Measurements from ENCODE around the gene CAV1. TPM values are rescaled to one million over a fixed set of nuclear protein-coding genes. Genes with fewer than 3 reads are reported as not detected.
"Not testable (repeated sequence)": the region's sequence is repeated elsewhere in the genome, so short reads cannot be mapped to it uniquely, and the experiment has no call there.

Gene CAV1
- total RNA-seq, 4 donors from 2014 or later: 21.7 to 171 (median 86.8) TPM

DNA sequence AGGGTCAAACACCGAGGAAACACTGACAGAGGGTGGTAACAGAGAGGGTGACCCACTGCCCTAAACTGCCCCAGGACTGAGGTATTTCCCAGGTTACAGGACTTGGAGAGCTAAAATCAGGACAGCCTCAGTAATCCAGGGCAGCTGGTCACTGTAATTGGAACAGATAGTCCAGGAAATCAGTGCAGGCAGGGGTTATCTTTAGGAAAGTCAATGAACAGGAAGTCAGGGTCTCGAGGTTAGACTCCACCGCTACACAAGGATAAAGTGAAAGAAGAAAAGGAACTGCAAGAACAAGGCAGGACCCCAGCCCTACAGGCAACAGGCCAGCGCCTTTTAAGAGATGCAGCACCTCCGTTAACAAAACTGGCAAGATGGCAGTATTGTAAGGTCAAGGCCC lies 61.1 kb downstream of the CAV1 start:
- H3K4me1 ChIP-seq: peaks cover 0 to 11% (median 10%) of the 10 kb centered on the region in 3 donors
- H3K27ac ChIP-seq: no peak overlapping the region
- H3K9me3 ChIP-seq: no peaks in the 10 kb centered on the region
- H3K4me3 ChIP-seq: no peak overlapping the region
- H3K27me3 ChIP-seq: no peaks in the 10 kb centered on the region
- H3K36me3 ChIP-seq: no peaks in the 10 kb centered on the region
- 70 to 93% methylated on average over 4 of the region's 5 CpGs for WGBS, 2 donors
- TF ChIP-seq, protein P1, sequence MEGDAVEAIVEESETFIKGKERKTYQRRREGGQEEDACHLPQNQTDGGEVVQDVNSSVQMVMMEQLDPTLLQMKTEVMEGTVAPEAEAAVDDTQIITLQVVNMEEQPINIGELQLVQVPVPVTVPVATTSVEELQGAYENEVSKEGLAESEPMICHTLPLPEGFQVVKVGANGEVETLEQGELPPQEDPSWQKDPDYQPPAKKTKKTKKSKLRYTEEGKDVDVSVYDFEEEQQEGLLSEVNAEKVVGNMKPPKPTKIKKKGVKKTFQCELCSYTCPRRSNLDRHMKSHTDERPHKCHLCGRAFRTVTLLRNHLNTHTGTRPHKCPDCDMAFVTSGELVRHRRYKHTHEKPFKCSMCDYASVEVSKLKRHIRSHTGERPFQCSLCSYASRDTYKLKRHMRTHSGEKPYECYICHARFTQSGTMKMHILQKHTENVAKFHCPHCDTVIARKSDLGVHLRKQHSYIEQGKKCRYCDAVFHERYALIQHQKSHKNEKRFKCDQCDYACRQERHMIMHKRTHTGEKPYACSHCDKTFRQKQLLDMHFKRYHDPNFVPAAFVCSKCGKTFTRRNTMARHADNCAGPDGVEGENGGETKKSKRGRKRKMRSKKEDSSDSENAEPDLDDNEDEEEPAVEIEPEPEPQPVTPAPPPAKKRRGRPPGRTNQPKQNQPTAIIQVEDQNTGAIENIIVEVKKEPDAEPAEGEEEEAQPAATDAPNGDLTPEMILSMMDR (IDR thresholded peaks at IDR 0.05): no peak
- intact Hi-C loops (cut with DNase I): loop anchor here (10.0 kb wide), 2 partner anchors 51 to 411 kb away; no protein-coding TSS in a partner anchor
- DNase-seq: no peak

DNA sequence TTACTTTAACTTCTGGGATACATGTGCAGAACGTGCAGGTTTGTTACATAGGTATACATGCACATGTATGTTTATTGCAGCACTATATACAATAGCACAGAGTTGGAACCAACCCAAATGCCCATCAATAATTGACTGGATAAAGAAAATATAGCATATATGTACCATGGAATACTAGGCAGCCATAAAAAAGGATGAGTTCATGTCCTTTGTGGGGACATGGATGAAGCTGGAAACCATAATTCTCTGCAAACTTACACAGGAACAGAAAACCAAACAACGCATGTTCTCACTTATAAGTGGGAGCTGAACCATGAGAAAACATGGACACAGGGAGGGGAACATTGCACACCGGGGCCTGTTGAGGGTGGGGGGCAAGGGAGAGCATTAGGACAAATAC lies 62.4 kb downstream of the CAV1 start:
- not testable (repeated sequence) for H3K36me3 ChIP-seq, DNase-seq, H3K27me3 ChIP-seq, H3K4me3 ChIP-seq, H3K27ac ChIP-seq, H3K9me3 ChIP-seq
- peaks cover 0 to 19% (median 13%) of the 10 kb centered on the region in 3 donors for H3K4me1 ChIP-seq
- intact Hi-C loops (cut with DNase I): loop anchor here (10.0 kb wide), 2 partner anchors 52 to 412 kb away; no protein-coding TSS in a partner anchor
- 90 to 95% methylated on average over 2 to 3 of the region's 3 CpGs for WGBS, 2 donors

DNA sequence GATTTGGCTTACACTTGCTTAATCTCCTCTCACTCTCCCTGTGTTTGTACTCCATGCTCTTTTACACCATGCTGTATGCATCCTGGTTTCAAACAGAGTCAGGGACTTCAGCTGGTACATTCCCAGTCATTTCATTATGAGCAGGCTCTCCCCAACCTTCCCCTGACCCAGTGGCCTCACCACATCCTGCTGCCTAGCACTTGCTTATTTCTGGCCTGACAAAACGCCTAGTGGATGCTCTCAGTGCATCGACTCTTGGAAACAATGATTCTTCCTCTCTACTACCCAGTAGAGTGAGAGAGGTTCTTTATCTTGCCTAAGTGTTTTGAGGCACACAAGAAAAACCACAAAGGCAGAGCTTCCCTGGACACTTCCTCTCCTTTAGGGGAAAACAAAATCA lies 63.4 kb downstream of the CAV1 start:
- Histone ChIP-seq H3K4me1 (peaks cover 0 to 28% (median 10%) of the 10 kb centered on the region in 3 donors), H3K36me3 (no peaks in the 10 kb centered on the region), H3K27me3 (peaks cover 0 to 10% (median 0%) of the 10 kb centered on the region in 4 donors), H3K9me3 (no peaks in the 10 kb centered on the region), H3K4me3 (no peak overlapping the region), H3K27ac (peak overlapping the region in 2 of 4 donors; percentile 1 to 23)
- TF ChIP-seq, protein P1 (IDR thresholded peaks at IDR 0.05): no peak
- TF ChIP-seq POLR2A (IDR thresholded peaks at IDR 0.05): no peak
- intact Hi-C loops (cut with DNase I): loop anchor here (2.0 to 10.0 kb wide), 3 partner anchors 53 to 413 kb away; no protein-coding TSS in a partner anchor
- WGBS, 2 donors: 24 to 49% methylated on average over 2 of the region's 2 CpGs
- no peak for DNase-seq

DNA sequence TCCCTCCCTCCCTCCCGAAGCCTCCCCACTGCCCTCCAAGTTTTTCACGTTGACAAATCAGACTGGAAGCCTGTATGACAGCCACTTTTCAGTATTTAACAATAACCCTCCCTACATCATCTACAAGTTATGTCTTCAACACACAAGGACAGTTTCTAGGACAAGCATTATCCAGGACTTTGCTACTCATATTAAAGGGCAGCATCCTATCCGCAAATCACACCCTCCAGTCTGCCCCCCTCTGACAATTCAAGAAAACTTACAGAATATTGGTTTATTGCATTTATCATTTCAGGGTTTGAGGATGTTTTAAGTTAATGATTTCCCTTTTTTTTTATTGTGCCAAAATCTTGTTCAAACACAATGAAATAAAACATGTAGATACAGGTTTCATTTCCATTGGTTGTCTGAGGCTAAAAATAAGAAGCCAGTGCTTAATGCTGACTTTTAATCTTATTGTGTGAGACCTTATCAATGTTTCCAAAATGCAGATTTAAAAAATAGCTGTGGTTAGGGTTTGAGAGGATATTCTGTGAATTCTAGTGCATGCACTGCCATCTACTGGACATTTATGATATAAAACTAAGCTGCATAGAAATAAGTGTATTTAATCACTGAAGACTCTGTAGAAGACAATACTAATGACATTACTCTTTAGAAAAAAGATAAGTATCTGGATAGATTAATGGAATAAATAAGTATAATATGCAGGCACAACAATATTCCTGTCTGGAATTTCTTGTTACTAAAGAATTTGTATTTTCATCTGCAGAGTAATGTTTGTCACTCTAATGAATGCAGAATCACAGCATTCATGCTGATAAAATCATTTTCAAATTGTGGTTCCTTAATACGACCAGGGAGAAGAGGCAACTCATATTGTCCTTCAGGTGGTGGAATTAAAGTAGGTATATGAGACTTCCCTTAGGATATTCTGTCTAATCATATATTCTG lies 64.1 kb downstream of the CAV1 start:
- H3K4me1 ChIP-seq: peaks cover 0 to 28% (median 10%) of the 10 kb centered on the region in 3 donors
- WGBS, 2 donors: 17 to 28% methylated on average over 4 of the region's 4 CpGs
- H3K9me3 ChIP-seq: no peaks in the 10 kb centered on the region
- H3K4me3 ChIP-seq: no peak overlapping the region
- H3K27ac ChIP-seq: peak overlapping the region in 2 of 4 donors; percentile 1 to 23
- peaks cover 0 to 15% (median 0%) of the 10 kb centered on the region in 4 donors for H3K27me3 ChIP-seq
- no peak for DNase-seq
- intact Hi-C loops (cut with DNase I): loop anchor here (2.0 to 10.0 kb wide), 3 partner anchors 54 to 414 kb away; no protein-coding TSS in a partner anchor
- no peaks in the 10 kb centered on the region for H3K36me3 ChIP-seq
- TF ChIP-seq, protein P1 (IDR thresholded peaks at IDR 0.05): peak; percentile 34 to 87 (median 70)
- no peak for TF ChIP-seq POLR2A (IDR thresholded peaks at IDR 0.05)

DNA sequence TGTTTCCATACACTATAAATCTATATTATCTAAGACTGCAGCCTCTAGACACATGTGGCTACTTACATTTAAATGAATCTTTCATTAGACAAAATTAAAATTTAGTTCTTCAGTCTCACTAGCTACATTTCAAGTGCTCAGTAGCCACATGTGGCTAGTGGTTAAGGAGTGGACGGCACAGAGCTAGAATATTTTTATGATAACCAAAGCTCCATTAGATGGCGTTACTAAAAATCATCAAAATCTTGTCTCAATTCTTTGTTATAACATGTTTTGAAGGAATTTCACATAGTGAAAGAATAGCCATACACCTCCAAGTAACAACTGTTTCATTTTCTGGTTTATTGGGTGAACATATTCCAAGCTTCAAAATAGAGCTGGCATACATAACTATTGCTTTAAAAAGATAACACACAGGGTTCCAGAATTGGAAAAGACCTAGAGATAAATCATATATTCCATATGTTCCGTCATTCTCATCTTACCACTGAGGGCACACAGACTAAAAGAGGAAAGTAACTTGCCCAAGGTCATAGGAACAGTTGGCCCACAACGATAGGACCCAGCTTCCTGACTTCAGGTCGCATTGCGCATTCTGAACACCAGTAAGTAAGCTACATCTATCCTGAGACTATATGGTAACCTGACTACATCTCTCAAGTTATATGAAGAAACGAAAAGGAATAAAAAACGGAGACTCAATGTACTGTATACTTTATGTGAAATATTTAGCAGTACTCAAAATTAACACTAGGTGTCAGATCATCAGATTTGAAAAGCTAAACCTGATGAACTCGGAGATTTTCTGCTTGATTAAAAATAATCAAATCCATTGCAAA lies 66.6 kb downstream of the CAV1 start:
- Histone ChIP-seq H3K27ac (no peak overlapping the region), H3K4me1 (peaks cover 0 to 34% (median 10%) of the 10 kb centered on the region in 3 donors), H3K36me3 (no peaks in the 10 kb centered on the region), H3K4me3 (peak overlapping the region in 1 of 4 donors; percentile 30), H3K9me3 (no peaks in the 10 kb centered on the region), H3K27me3 (peaks cover 0 to 16% (median 0%) of the 10 kb centered on the region in 4 donors)
- DNase-seq: no peak
- 29 to 44% methylated on average over 9 of the region's 9 CpGs for WGBS, 2 donors
- intact Hi-C loops (cut with DNase I): loop anchor here (5.0 kb wide), 1 partner anchor 216 kb away; no protein-coding TSS in a partner anchor
- TF ChIP-seq POLR2A (IDR thresholded peaks at IDR 0.05): no peak
- TF ChIP-seq, protein P1 (IDR thresholded peaks at IDR 0.05): peak; percentile 46 to 82 (median 70)
